Measurements from ENCODE around the gene SAYSD1.
"Not testable (repeated sequence)": the region's sequence is repeated elsewhere in the genome, so short reads cannot be mapped to it uniquely, and the experiment has no call there.

SAYSD1 gene, protein sequence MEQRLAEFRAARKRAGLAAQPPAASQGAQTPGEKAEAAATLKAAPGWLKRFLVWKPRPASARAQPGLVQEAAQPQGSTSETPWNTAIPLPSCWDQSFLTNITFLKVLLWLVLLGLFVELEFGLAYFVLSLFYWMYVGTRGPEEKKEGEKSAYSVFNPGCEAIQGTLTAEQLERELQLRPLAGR

GRCh38 chr6:39114704-39115599 lies at the start of gene SAYSD1:
TSS of gene SAYSD1 (minus strand) at chr6:39115186. CDS start at chr6:39115089, 97 bp downstream.
- DNase-seq: peak; percentile 94

GRCh38 chr6:39157511-39157910 lies 42.5 kb upstream of the SAYSD1 start:
- DNase-seq: no peak

DNA sequence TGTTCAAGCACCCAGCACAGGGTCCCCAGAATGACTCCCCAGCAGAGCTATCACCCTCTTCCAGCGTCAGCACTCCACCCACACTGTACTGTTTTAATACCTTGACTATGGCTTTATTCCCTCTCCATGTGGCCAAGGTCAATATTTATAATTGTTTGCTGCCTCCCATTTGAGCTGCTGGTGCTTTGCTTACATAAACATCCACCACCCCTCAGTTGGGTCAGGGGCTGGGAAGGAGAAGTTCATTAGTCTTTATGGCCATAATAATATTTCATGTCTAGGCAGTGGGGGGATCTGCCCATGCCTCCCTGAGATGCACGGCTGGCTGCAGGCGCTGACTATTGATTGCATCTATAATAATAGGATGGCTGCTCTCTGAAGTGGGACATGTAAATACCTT lies 41.8 kb upstream of the SAYSD1 start:
- DNase-seq: no peak

DNA sequence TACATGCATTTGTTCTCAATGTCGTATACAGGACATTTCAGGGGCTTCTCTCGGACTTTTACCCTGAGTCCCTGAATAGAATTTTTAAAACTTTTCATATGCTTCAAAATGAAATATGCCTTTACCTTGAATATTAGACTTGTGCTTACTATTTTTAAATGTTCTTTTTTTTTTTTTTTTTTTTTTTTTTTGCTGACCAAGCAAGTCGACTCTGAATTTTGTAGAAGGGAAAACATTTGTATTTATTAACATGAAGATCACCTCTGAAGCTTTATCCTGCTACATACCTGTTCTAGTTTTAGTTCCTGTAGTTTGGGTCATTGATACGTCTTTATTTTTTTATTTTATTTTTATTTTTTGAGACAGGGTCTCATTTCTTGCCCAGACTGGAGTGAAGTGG lies 39.7 kb upstream of the SAYSD1 start:
- no peak for DNase-seq

DNA sequence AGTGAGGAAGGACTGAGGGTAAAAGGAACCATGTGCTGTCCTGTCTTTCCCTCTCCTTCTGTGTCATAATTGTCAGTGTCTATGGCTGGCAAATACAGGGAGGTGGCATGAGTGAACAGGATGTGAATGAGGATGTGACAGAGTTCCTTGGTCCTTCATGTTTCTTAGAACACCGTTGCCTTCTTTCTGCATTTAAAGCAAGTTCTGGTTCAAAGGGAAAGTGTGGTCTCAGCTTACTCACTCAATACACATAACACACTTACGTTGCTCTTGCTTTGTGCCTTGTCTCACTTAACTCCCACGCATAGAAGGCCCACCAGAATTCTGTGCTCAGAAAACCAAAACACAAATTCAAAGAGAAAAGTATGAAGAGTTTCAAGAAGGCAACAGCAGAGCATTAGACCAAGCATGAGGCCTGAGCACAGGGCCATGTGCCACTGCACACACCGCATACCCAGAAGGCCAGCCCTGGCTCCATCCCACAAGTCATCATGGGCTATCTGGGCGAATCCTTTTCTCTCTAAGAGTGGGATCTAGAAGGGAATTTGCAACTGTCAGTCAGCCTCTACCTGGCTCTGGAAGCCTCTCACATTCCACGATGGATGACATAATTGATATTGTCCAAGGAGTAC lies 38.9 kb upstream of the SAYSD1 start:
- DNase-seq: peak; percentile 2

GRCh38 chr6:39152262-39152661 lies 37.3 kb upstream of the SAYSD1 start:
- DNase-seq: peak; percentile 43

DNA sequence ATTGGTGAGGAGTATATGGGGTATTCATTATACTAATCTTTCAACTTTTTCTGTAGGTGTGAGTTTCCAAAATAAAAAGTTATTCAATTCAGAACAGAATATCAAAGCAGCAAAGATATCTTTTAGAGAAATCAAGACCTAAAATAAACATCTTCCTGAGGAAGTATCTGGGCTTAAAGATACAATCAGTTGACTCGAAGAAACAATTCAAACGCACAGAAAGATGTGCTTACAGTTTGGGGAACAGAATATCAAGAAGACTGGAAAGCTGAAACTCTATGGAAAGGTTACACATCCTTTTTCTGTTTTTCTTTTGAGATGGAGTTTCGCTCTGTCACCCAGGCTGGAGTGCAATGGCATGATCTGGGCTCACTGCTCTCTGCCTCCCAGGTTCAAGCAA lies 36.2 kb upstream of the SAYSD1 start:
- DNase-seq: no peak

- DNase-seq: no peak
These were observed 29.6 kb upstream of the SAYSD1 start for GRCh38 chr6:39144481-39145173.

DNA sequence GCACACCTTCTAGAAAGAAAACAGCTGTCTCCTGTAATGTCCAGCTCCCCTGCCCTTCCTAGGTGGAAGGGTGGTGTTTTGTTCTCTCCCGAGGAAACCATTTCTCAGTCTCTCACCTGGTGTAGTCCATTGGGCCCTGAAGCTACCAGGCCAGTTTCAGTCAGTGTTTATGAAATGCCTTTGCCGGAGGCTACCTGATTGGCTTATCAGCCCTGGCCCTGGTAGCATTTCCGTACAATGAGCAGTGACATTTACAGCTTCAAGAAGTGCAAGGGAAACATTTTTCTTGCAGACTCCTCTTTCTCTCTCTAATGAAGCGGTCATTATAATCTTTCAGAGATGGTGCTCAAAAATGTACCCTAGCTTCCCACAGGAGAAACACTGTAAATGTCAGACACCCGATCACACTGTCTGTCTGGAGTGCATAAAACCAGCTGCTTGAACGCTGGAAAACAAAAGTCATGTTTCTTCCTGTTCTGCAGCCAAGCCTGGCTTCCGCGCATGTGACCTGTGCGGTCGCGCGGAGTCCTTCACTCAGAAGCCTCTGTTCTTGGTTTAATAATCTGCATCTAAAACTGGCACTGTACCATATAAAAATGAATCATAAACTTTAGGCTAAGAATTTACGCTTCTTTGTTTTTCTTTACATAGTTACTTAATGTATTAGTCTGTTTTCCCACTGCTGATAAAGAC lies 28.4 kb upstream of the SAYSD1 start:
- no peak for DNase-seq

- no peak for DNase-seq
These were observed 25.7 kb upstream of the SAYSD1 start for GRCh38 chr6:39140556-39141167.

DNA sequence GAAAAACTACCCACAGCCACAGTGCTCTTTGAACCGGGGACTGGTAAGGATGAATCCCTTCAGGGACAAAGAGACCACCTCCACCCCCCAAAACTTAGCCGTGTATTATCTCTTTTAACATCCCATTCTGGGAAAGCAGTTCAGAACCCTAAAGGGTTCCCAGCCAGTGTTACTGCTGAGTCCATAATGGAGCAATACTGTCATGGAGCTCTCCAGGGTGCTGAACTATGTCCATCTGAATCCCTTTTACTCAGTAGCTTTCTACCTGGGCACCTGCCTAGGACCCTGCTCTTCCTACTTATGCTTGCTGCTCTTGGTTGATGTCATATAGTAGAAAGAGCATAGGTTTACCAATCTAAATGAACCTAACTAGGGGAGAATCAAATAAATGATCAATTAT lies 22.3 kb upstream of the SAYSD1 start:
- peak; percentile 34 for DNase-seq

DNA sequence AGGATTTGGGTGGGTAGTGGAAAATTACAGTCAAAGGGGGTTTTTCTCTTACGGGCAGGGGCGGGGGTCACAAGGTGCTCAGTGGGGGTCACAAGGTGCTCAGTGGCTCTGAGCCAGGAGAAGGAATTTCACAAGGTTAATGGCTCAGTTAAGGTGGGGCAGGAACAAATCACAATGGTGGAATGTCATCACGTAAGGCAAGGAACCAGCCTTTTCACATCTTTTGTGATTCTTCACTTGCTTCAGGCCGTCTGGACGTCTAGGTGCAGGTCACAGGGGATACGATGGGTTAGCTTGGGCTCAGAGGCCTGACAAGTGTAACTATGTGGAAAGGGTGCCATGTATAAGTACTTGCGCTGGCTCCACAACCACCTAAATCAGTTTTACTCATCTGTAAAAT lies 21.2 kb upstream of the SAYSD1 start:
- DNase-seq: not testable (repeated sequence)

DNA sequence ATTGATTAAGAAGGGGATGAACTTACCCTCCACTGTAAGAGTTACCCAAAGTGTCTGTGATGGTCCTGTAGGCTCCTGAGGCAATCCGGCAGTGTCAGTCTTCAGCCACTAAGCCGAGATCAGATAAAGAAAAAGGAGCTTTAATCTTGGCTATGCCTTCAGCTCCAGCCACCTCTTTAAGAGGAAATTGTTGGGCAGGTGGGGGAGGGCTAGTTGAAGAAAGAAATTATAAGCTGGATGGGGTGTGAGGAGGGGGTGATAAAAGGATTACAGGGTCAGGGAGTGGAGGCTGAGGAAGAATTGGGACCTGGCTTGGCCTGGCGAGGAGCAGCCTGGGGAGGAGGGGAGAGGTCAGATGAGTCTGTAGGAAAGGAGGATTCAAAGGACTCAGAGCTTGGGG lies 19.8 kb upstream of the SAYSD1 start:
- not testable (repeated sequence) for DNase-seq

DNA sequence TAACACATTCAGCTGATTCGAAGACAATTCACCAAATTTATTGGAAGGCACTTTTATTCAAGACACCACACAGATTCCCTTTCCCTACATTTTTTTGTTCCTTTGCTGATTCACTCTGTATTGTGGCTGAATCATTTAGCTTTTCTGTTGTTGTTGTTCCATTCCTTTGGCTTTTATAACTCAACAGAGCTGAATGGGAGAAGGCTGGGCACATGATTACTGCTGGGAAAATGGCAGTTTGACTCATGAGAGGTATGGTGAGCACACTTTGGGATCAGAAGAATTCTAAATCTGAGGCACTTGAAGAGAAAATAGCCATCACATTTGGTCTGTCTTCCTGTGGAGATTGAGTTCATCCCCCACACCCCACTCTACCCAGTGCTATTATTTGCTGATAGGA lies 15.7 kb upstream of the SAYSD1 start:
- no peak for DNase-seq

GRCh38 chr6:39128832-39129231 lies 13.8 kb upstream of the SAYSD1 start:
- DNase-seq: no peak

- DNase-seq: no peak
These were observed 13.1 kb upstream of the SAYSD1 start for GRCh38 chr6:39128106-39128505.

DNA sequence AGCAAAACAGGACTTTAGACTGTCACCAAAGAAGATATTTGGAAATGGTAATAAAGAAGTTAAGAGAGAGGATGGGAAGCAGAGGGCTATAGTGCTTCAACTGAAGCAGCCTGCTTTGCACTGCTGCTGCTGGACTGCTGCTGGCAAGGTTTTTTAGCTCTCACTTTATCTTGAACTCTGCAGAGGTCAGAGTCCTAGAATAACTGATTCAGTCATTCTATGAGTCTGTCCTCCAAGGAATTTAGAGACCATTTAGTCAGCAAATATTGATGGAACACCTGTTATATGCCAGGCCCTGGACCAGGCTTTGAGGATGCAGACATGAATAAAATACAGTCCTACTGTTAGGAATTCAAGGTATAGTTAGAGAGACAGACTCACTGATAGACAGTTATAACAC lies 9.1 kb upstream of the SAYSD1 start:
- DNase-seq: no peak

DNA sequence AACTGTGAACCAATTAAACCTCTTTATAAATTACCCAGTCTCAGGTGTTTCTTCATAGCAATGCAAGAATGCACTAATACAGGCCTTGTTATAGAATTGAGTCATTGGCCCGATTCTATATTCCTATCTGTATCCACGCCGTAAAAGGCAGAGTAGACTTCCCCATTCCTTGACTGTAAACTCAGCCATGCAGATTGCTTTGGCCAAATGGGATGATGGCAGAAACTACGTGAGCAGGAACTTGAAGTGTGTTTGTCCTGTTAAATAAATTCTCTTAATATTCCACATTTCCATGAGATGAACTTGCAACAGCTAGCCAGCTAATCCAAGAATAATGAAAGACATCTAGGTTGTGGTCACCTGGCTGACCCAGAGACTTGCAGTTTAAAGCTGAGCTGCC lies 3.9 kb upstream of the SAYSD1 start:
- no peak for DNase-seq

- peak; percentile 48 for DNase-seq
These were observed 640 bp downstream of the SAYSD1 start for GRCh38 chr6:39114388-39114703.

DNA sequence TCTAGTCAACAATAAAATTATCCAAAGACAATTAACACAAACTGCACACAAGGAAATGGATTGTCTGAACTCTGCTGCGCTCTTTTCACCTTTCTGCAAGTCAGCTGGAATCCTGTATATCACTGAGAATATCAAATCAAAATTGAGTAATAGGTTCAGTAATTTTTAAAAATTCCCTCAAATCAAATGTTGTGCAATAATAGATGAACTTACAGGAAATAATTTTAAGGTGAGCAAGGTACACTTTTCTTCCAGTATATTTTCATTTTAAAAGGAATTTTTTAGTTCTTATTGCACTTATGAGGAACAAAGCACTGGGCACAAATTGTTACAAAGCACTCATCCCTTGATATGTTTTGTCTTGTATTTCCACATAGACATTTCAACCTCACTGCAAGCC lies 1.2 kb downstream of the SAYSD1 start:
- DNase-seq: no peak

- no peak for DNase-seq
These were observed 3.7 kb downstream of the SAYSD1 start for GRCh38 chr6:39111280-39111679.

DNA sequence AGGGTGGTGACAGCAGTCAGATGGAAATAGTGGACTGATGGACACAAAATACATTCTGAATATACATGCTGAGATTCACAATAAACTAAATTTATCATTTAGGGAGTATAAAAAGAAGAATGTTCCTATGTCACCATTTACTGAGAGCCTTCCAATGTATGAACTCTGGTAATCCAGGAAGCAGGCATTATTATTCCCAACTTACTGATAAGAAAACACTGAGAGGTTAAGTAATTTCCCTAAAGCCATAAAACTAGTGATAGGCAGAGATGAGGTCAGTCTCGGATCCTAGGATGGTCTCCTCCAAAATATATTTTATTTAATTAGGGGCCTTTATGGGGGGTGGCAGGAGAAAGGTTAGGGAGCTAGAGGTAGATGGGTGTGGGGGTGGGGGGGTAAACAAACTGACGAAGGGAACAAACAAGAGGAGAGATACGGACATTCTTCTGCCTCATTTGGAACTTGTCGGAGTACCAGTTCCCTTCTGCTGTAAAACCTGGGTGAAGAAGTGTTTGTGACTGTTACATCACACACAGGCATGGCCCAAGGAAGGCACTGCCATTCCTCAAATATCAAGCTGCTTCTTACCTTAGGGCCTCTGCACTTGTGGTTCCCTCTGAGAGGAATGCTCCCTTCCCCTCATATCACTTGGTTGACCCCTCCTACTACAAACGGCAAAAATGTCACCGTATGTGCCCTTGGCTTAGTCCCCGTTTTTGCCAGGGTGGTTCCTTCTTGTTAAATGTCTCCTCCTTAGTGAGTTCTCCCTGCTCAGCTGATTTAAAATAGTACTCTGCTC lies 6.7 kb downstream of the SAYSD1 start:
- no peak for DNase-seq
